HEK293T (cell line): ENCODE data around the gene RAB26.
"Not testable (repeated sequence)": the region's sequence is repeated elsewhere in the genome, so short reads cannot be mapped to it uniquely, and the experiment has no call there.

Experiments
- ARNT ChIP-seq: fragments of 450-650 bp; IDR thresholded peaks from 2 replicates; pipeline ENCODE4 v1.6.1; 2017; ENCODE audit warnings: mild to moderate bottlenecking
- BHLHE40 ChIP-seq: fragments of 450-650 bp; IDR thresholded peaks from 2 replicates; pipeline ENCODE4 v1.6.1; 2016; ENCODE audit warnings: mild to moderate bottlenecking, moderate library complexity, borderline replicate concordance
- ELF4 ChIP-seq: fragments of 450-650 bp; IDR thresholded peaks from 2 replicates; pipeline ENCODE4 v1.6.1; 2017; ENCODE audit warnings: antibody characterized with exemption
- FOXA1 ChIP-seq: fragments of 450-650 bp; IDR thresholded peaks from 2 replicates; pipeline ENCODE4 v1.6.1; 2016; ENCODE audit warnings: mild to moderate bottlenecking
- FOXK2 ChIP-seq: fragments of 450-650 bp; IDR thresholded peaks from 2 replicates; pipeline ENCODE4 v1.6.1; 2016; ENCODE audit warnings: mild to moderate bottlenecking
- FOXM1 ChIP-seq: fragments of 450-650 bp; IDR thresholded peaks from 2 replicates; pipeline ENCODE4 v1.6.1; 2017; ENCODE audit warnings: mild to moderate bottlenecking, borderline replicate concordance
- HDGF ChIP-seq: fragments of 450-650 bp; IDR thresholded peaks from 2 replicates; pipeline ENCODE4 v1.6.1; 2017; ENCODE audit warnings: antibody characterized with exemption, borderline replicate concordance
- NFRKB ChIP-seq: fragments of 450-650 bp; IDR thresholded peaks from 2 replicates; pipeline ENCODE4 v1.6.1; 2016; ENCODE audit warnings: mild to moderate bottlenecking, moderate library complexity
- PKNOX1 ChIP-seq: fragments of 450-650 bp; IDR thresholded peaks from 2 replicates; pipeline ENCODE4 v1.6.1; 2016
- SP1 ChIP-seq: fragments of 450-650 bp; IDR thresholded peaks from 2 replicates; pipeline ENCODE4 v1.6.1; 2017
- TARDBP ChIP-seq: fragments of 450-650 bp; IDR thresholded peaks from 2 replicates; pipeline ENCODE4 v1.6.1; 2016
- ZNF384 ChIP-seq: fragments of 450-650 bp; IDR thresholded peaks from 2 replicates; pipeline ENCODE4 v1.6.1; 2016

GRCh38 chr16:2116428-2116827 lies 32.0 kb upstream of the RAB26 start:
- TF ChIP-seq PKNOX1, FOXK2, ARNT, BHLHE40, FOXM1, FOXA1, HDGF, NFRKB, SP1, TARDBP, ZNF384, ELF4: not testable (repeated sequence)
